HL-60/S4 (cell line): ENCODE measurements around the gene FAM76A.
"Not testable (repeated sequence)": the region's sequence is repeated elsewhere in the genome, so short reads cannot be mapped to it uniquely, and the experiment has no call there.

Source experiments
- in situ Hi-C: fragments of 300-500 bp; cut with MboI; formaldehyde crosslinking; loops from 2 replicates; pipeline ENCODE4 v1.14.3; 2022; ENCODE audit warnings: low sequenced_read_pairs

The FAM76A gene

GRCh38 chr1:27725374-27726172 is at the start of gene FAM76A:
Gene FAM76A, plus strand, starts transcription at chr1:27725961. Its CDS starts 120 bp downstream, at chr1:27726081.
- in situ Hi-C loops: no loop called here

DNA sequence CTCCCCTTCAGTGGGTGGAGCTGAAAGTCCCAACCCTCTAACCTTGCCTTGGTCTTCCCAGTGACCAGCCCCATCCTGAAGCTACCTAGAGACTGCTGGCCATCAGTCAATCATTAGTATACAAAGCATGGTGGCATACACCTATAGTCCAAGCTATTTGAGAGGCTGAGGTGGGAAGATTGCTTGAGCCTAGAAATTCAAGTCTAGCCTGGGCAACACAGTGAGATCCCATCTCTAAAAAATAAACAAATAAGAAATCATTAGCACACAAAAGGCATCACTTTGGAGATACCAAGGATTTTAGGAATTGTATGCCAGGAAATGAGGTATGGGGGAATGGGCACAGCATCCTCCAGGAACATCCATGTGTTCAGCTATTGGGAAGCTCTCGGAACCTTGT is 49.4 kb upstream of the FAM76A start:
- in situ Hi-C loops: no loop called here

DNA sequence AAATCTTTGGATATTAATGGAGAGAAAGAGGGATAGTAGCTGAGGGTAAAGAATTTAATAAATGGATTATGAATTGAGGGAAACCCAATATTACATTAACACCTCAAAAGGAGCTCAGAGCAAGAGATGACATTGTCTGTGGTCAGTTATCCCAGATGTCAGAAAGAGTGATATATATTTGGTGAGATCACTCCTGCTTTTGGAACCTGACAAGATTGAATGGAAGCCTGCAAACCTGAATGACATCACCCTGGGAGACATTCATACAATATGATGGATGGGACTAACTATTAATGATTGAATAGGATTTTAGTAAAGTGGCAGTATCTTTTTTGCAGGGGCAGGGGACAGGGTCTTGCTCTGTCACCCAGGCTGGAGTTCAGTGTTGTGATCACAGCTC is 47.0 kb upstream of the FAM76A start:
- in situ Hi-C loops: no loop called here

GRCh38 chr1:27680225-27680791 is 45.5 kb upstream of the FAM76A start:
- in situ Hi-C loops: not testable (repeated sequence)

DNA sequence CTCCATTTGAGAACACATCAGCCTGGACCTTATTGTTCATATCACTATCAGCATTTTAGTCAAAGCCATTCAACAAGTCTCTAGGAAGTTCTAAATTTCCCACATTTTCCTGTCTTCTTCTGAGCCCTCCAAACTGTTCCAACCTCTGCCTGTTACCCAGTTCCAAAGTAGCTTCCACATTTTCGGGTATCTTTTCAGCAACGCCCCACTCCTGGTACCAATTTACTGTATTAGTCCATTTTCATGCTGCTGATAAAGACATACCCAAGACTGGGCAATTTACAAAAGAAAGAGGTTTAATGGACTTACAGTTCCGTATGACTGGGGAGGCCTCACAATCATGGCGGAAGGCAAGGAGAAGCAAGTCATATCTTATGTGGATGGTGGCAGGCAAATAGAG is 44.2 kb upstream of the FAM76A start:
- in situ Hi-C loops: not testable (repeated sequence)

DNA sequence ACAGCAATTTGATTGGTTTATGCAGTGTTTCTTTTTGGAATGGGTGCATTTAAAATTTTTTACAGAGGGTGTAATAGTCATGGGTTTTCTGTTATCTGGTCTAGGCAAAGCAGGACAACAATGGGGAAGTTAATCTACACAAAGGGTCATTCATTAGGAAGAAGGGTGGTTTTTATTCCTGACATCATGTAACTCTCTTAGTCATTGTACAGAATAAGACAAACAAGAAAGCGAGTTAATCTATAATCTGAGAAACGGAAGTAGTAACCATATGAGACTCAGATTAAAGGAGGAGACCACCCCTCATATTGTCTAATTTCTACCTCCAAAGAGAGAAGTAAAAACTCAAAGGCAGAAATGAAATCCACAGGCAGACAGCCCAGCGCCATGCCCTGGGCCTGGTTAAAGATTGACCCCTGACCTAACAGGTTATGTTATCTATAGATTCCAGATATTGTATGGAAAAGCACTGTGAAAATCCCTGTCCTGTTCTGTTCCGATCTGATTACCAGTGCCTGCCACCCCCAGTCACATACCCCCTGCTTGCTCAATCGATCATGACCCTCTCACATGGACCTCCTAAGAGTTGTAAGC is 43.3 kb upstream of the FAM76A start:
- in situ Hi-C loops: no loop called here

DNA sequence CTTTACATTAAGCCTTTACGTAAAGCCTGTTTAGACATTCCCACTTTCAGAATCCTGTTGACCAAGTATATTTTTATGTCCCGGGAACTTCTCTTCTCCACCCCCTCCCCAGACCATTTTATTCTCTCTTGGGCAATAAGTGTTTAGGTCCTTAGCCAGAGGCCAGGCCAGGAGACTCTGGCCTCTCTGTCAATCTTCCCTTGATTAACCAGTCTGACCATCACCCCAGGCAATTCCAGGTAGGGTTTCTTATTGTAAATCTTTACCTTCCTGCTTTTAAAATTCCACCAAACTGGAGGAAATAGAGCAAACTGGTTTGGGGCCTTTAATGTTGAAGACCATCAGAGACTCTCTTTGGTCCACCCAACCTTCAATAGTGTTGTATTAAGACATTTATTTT is 41.6 kb upstream of the FAM76A start:
- in situ Hi-C loops: no loop called here

DNA sequence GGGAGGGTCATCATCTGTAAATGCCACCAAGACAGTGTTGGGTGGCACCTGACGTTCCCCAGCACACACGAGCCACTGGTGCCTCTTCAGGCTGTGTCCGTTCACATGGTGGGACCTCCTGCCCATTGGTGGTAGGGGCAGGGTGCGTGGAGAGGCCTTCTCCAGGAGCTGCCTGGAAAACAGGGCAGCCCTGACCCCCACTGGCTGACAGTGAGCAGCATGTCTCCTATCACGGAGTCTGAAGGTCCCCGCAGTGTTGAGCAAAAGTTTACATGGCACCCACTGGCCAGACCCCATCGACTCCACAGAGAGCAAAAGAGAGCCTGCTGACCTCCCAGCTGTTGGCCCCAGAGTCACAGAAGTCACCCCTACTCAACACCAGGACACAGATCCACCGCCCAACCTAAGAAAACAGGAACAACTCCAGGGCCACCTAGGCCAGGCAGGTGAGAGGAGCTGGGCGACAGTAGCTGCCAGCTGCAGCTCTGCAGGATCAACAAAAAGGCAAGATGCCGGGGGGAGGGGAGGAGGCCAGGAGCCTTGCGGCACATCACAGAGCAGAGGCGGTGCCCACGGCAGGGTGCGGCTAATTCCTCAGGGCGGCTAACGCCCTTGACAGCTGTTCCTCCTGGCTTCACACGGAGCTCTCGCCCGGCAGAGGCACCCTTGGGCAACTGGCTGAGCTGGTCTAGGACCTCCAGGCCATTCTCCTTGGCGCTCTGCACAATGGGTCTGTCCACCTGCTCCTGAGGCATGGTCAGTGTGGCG is 39.4 kb upstream of the FAM76A start:
- in situ Hi-C loops: no loop called here

DNA sequence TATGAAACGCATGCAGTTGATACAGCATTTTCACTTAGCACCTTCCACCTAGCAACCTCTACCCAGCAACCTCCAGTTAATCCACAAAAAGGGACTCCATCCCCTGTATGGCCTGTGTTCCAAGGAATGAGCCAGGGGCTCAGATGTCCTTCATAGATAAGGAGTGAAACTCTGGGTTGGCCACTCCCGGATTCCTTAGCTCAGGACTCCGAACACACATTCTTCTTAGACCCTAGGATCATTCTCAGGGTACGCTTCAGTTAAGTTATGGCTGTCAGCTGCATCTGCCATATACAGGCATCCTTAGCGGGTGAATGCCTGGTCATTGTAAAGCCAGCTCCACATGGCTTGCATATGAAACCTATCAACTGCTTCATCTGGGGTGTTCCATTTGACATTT is 37.9 kb upstream of the FAM76A start:
- in situ Hi-C loops: no loop called here

DNA sequence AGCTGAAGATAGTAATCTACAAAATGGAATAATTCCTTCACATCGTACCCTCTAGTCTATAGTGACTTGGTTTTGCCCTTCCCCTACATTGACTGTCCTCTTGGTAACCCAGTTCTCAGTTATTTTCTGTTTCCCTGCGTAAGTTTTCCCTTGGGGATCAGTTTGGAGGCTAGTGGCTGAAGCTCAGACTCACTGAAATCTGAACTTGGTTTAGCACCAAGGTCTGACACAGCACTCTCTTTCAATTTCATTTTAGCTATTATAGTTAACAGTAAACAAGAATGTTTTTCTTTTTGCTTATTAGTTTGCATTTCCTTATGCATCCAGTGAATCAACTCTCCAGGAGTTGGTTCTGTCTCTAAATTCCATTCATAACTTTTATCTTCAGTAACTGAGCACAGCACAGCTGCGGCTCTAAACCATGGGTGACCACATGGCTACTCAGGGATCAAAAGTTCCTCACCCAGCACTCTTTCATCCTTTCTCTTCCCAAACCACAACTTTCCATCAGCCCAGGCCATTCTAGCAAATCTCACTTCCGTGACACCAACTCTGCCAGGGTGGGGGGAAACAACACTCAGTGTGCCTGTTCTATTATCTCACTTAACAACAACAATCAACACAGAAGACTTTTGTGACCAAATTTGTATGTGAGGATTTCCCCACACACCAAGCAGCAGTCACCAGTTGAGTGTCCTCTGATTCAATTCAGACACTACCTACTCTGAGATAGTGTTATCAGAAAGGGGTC is 36.2 kb upstream of the FAM76A start:
- in situ Hi-C loops: no loop called here

GRCh38 chr1:27690183-27690582 is 35.6 kb upstream of the FAM76A start:
- in situ Hi-C loops: no loop called here

DNA sequence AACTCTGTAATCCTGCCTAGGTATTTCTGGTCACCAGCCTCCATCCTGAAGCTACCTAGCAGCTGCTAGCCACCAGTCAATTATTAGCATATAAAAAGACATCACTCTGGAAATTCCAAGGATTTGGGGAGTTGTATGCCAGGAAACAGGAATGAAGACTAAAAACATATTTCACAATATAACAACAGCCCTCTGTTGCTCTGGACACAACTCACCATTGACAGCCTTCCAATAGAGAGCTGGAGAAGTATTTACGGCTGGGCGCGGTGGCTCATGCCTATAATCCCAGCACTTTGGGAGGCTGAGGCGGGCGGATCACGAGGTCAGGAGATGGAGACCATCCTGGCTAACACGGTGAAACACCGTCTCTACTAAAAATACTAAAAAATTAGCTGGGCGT is 28.9 kb upstream of the FAM76A start:
- in situ Hi-C loops: not testable (repeated sequence)

GRCh38 chr1:27704958-27705357 is 20.8 kb upstream of the FAM76A start:
- in situ Hi-C loops: no loop called here

DNA sequence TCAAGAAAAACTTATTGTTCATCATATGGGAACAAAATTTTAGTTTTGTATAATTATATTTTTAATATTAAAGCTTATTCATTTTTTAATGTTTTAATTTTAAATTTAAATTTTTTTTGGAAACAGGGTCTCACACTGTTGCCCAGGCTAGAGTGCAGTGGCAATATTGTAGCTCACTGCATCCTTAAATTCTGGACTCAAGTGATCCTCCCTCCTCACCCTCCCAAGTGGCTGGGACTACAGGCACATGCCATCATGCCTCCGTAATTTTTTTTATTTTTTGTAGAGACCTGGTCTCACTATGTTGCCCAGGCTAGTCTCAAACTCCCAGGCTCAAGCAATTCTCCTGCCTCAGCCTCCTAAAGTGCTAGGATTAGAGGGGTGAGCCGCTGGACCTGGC is 20.2 kb upstream of the FAM76A start:
- in situ Hi-C loops: no loop called here

DNA sequence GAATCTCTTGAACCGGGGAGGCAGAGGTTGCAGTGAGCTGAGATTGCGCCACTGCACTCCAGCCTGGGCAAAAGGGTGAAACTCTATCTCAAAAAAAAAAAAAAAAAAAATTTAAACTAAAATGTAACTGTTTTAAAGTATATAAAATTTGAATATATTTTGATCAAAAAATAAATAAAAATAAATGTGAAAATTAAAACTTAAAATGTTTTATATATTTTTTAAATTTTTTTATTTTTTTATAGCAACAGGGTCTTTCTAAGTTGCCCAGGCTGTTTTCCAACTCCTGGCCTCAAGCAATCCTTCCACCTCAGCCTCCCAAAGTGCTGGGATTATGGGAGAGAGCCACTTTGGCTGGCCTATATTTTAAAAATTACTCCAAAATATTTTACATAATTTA is 15.2 kb upstream of the FAM76A start:
- in situ Hi-C loops: no loop called here

DNA sequence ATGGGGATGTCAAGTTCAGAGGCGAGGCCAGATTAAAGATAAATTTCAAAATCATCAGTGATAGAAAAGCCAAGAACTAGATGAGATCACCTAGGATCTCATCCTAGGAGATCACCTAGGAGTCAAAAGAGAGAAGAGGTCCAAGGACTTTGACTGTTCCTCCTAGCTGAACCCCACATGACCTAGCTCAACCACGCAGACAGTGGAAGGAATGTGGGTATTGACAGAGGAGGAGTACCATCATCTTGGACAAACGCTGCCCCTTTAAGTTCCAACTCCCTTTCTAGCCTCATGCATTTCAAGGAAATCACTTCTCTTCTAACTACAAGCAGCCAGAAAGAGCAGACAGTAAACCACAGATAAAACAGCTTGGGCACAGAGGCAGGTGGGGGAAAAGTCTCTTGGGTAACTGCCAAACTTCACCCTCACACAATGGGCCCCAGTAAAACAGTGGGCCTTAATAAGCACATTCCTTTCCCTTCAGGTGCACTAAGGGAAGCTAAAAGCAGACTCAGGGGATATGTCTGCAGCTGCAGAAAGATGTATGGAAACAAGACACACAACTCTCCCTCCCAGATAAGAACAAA is 12.5 kb upstream of the FAM76A start:
- in situ Hi-C loops: no loop called here

GRCh38 chr1:27713869-27714513 is 11.8 kb upstream of the FAM76A start:
- in situ Hi-C loops: no loop called here

- in situ Hi-C loops: no loop called here
Observed at GRCh38 chr1:27716262-27716895, 9.4 kb upstream of the FAM76A start.
